H1 (cell line): Measurements from ENCODE around the gene WDR31. TPM values are rescaled to one million over a fixed set of nuclear protein-coding genes. Genes with fewer than 3 reads are reported as not detected.

Experiments used
- CTCF ChIA-PET: fragments of 300-600 bp; sonication (Branson Sonifier 250); formaldehyde crosslinking; loops from one replicate; lab custom pipeline; 2021; ENCODE audit not compliant: partially characterized antibody; lab: Charles Lee
- POLR2A ChIA-PET: fragments of 300-600 bp; sonication (Branson Sonifier 250); formaldehyde crosslinking; loops from one replicate; lab custom pipeline; 2021; ENCODE audit warnings: inconsistent platforms; ENCODE audit not compliant: partially characterized antibody; lab: Charles Lee
- DNase-seq, 2 experiments: peaks; one replicate each; pipeline versions ENCODE4 v3.0.0 to v3.0.0-alpha.2; 2010 to 2022; ENCODE audit warnings: low spot score in 2 of 2, low read depth in 1 of 2, mixed read lengths in 1 of 2
- FAIRE-seq: peaks from 2 replicates; lab custom pipeline; 2011; peaks lifted over from hg19 to GRCh38; lab: Jason Lieb, UNC
- H2AFZ ChIP-seq: 2 replicates; pipeline ENCODE4 v1.8.1; 2012; ENCODE audit warnings: low read length, inconsistent platforms
- H2AK5ac ChIP-seq: 2 replicates; pipeline ENCODE4 v1.6.1; 2013; ENCODE audit warnings: low read depth, low read length
- H2BK120ac ChIP-seq: replicated peaks from 2 replicates; pipeline ENCODE3; 2013; ENCODE audit warnings: low read depth, low read length, inconsistent platforms
- H2BK12ac ChIP-seq: 2 replicates; pipeline ENCODE4 v1.6.1; 2013; ENCODE audit warnings: low read depth, low read length
- H2BK15ac ChIP-seq: 2 replicates; pipeline ENCODE4 v1.6.1; 2013; ENCODE audit warnings: low read length
- H2BK20ac ChIP-seq: 2 replicates; pipeline ENCODE4 v1.6.1; 2013; ENCODE audit warnings: low read length
- H2BK5ac ChIP-seq: 2 replicates; pipeline ENCODE4 v1.6.1; 2013; ENCODE audit warnings: low read depth, low read length
- H3K14ac ChIP-seq: 2 replicates; pipeline ENCODE4 v1.6.1; 2013; ENCODE audit warnings: inconsistent platforms; ENCODE audit not compliant: insufficient read length
- H3K18ac ChIP-seq: 2 replicates; pipeline ENCODE4 v1.6.1; 2013; ENCODE audit warnings: low read length; ENCODE audit errors: extremely low read depth
- H3K23ac ChIP-seq: 2 replicates; pipeline ENCODE4 v1.6.1; 2013; ENCODE audit warnings: inconsistent platforms; ENCODE audit not compliant: insufficient read length
- H3K23me2 ChIP-seq: 2 replicates; pipeline ENCODE4 v1.6.1; 2013; ENCODE audit warnings: low read depth, low read length
- H3K27ac ChIP-seq: 2 replicates; pipeline ENCODE4 v1.6.1; 2011; ENCODE audit warnings: low read depth, low read length, inconsistent platforms
- H3K27me3 ChIP-seq, 4 experiments: replicated peaks in 1 of 4; 1 replicate in 1 of 4; 2 replicates in 3 of 4; pipeline versions ENCODE4 v1.6.1 to v1.8.1; 2011 to 2013; ENCODE audit warnings: low read length in 3 of 4, mild to moderate bottlenecking in 3 of 4, inconsistent platforms in 2 of 4, mixed read lengths in 2 of 4, moderate library complexity in 1 of 4; ENCODE audit not compliant: control insufficient read depth in 3 of 4, insufficient read depth in 3 of 4; ENCODE audit errors: extremely low read depth in 1 of 4
- H3K36me3 ChIP-seq, 4 experiments: 2 replicates each; pipeline versions ENCODE4 v1.6.1 to v1.8.1; 2011 to 2013; ENCODE audit warnings: mild to moderate bottlenecking in 4 of 4, low read length in 3 of 4, moderate library complexity in 2 of 4, control low read depth in 1 of 4, inconsistent platforms in 1 of 4; ENCODE audit not compliant: insufficient read depth in 4 of 4, control insufficient read depth in 2 of 4
- H3K4ac ChIP-seq: replicated peaks from 2 replicates; pipeline ENCODE3; 2013; ENCODE audit warnings: low read length, low read depth, mixed read lengths, inconsistent platforms; ENCODE audit not compliant: insufficient read length
- H3K4me1 ChIP-seq, 4 experiments: replicated peaks in 1 of 4; 1 replicate in 1 of 4; 2 replicates in 3 of 4; pipeline versions ENCODE4 v1.6.1 to v1.8.1; 2011 to 2013; ENCODE audit warnings: low read length in 3 of 4, inconsistent platforms in 2 of 4, mixed read lengths in 1 of 4; ENCODE audit not compliant: insufficient read depth in 4 of 4, control insufficient read depth in 3 of 4
- H3K4me2 ChIP-seq, 2 experiments: 2 replicates each; pipeline versions ENCODE4 v1.6.1 to v1.8.1; 2011 to 2013; ENCODE audit warnings: low read depth in 2 of 2, low read length in 2 of 2, control low read depth in 1 of 2, inconsistent platforms in 1 of 2, mild to moderate bottlenecking in 1 of 2; ENCODE audit not compliant: insufficient read depth in 1 of 2
- H3K4me3 ChIP-seq, 4 experiments: fragments of 200-600, 300-600 bp in 1 of 4; sonication (generic), shearing (Covaris generic), sonication (Bioruptor Twin) in 1 of 4; 2 replicates each; pipeline versions ENCODE4 v1.5.1 to v1.8.1; 2011 to 2016; ENCODE audit warnings: low read length in 4 of 4, low read depth in 3 of 4, control low read depth in 2 of 4, inconsistent platforms in 2 of 4, mild to moderate bottlenecking in 2 of 4, mixed read lengths in 1 of 4, moderate library complexity in 1 of 4; ENCODE audit not compliant: insufficient read depth in 2 of 4; ENCODE audit errors: extremely low read depth in 1 of 4
- H3K56ac ChIP-seq: replicated peaks from 2 replicates; pipeline ENCODE3; 2013; ENCODE audit warnings: low read depth, mild to moderate bottlenecking, mixed read lengths, low read length, inconsistent platforms; ENCODE audit not compliant: insufficient read length
- H3K79me1 ChIP-seq: 2 replicates; pipeline ENCODE4 v1.6.1; 2013; ENCODE audit warnings: low read depth, low read length, control low read depth
- H3K79me2 ChIP-seq, 2 experiments: 2 replicates each; pipeline versions ENCODE4 v1.6.1 to v1.8.1; 2012 to 2013; ENCODE audit warnings: low read length in 2 of 2, mild to moderate bottlenecking in 2 of 2, inconsistent platforms in 1 of 2; ENCODE audit not compliant: insufficient read depth in 2 of 2, control insufficient read depth in 1 of 2
- H3K9ac ChIP-seq, 4 experiments: replicated peaks in 1 of 4; 1 replicate in 1 of 4; 2 replicates in 3 of 4; pipeline versions ENCODE4 v1.6.1 to v1.8.1; 2011 to 2013; ENCODE audit warnings: low read depth in 3 of 4, low read length in 3 of 4, control low read depth in 2 of 4, mild to moderate bottlenecking in 2 of 4, moderate library complexity in 2 of 4, inconsistent platforms in 1 of 4; ENCODE audit errors: extremely low read depth in 1 of 4
- H3K9me3 ChIP-seq, 2 experiments: 2 replicates each; pipeline versions ENCODE4 v1.6.1 to v1.8.1; 2012 to 2013; ENCODE audit warnings: mild to moderate bottlenecking in 2 of 2, moderate library complexity in 2 of 2, control low read depth in 1 of 2, inconsistent platforms in 1 of 2, low read depth in 1 of 2, low read length in 1 of 2, mixed read lengths in 1 of 2; ENCODE audit not compliant: insufficient read depth in 2 of 2
- H4K20me1 ChIP-seq, 2 experiments: replicated peaks in 1 of 2; 2 replicates each; pipeline versions ENCODE3 to v1.8.1; 2011 to 2013; ENCODE audit warnings: inconsistent platforms in 2 of 2, low read length in 2 of 2, mild to moderate bottlenecking in 1 of 2; ENCODE audit not compliant: insufficient read depth in 2 of 2, control insufficient read depth in 1 of 2
- H4K5ac ChIP-seq: 2 replicates; pipeline ENCODE4 v1.6.1; 2013; ENCODE audit warnings: low read length, low read depth, mixed read lengths, inconsistent platforms; ENCODE audit not compliant: insufficient read length
- H4K8ac ChIP-seq: 2 replicates; pipeline ENCODE4 v1.8.0; 2013; ENCODE audit warnings: mild to moderate bottlenecking, moderate library complexity, low read length, inconsistent platforms; ENCODE audit not compliant: insufficient read depth; ENCODE audit errors: extremely low read depth
- H4K91ac ChIP-seq: replicated peaks from 2 replicates; pipeline ENCODE3; 2013; ENCODE audit warnings: low read length, mixed read lengths, inconsistent platforms; ENCODE audit not compliant: insufficient read length
- CTCF ChIP-seq, 3 experiments: IDR thresholded peaks; 1 replicate in 2 of 3; 2 replicates in 1 of 3; pipeline versions ENCODE4 v1.5.1 to v1.6.1; 2011; ENCODE audit warnings: low read length in 3 of 3, mild to moderate bottlenecking in 3 of 3, inconsistent platforms in 2 of 3, low read depth in 1 of 3, moderate library complexity in 1 of 3; ENCODE audit not compliant: insufficient read depth in 1 of 3; ENCODE audit errors: control extremely low read depth in 1 of 3
- EGR1 ChIP-seq: IDR thresholded peaks from 2 replicates; pipeline ENCODE4 v1.6.1; 2011; ENCODE audit warnings: low read depth, low read length, borderline replicate concordance
- HDAC6 ChIP-seq: IDR thresholded peaks from one replicate; pipeline ENCODE4 v1.7.1; 2012; ENCODE audit warnings: low read depth, mild to moderate bottlenecking, inconsistent platforms, low read length, moderate library complexity
- KDM1A ChIP-seq: fragments of 200-600, 300-600 bp; sonication (generic); IDR thresholded peaks from 2 replicates; pipeline ENCODE4 v1.7.1; 2016; ENCODE audit warnings: mild to moderate bottlenecking, low read length, borderline replicate concordance
- NANOG ChIP-seq: IDR thresholded peaks from 2 replicates; pipeline ENCODE4 v1.6.1; 2011; ENCODE audit warnings: low read length, low read depth, mild to moderate bottlenecking, inconsistent platforms; ENCODE audit not compliant: insufficient read depth, poor library complexity, severe bottlenecking
- POLR2A ChIP-seq, 2 experiments: IDR thresholded peaks; 1 replicate in 1 of 2; 2 replicates in 1 of 2; pipeline ENCODE4 v1.6.1; 2011; ENCODE audit warnings: low read depth in 2 of 2, low read length in 2 of 2, mild to moderate bottlenecking in 2 of 2; ENCODE audit errors: control extremely low read depth in 1 of 2
- POU5F1 ChIP-seq: IDR thresholded peaks from 2 replicates; pipeline ENCODE4 v1.6.1; 2011; ENCODE audit warnings: low read depth, mild to moderate bottlenecking, low read length, moderate library complexity
- RAD21 ChIP-seq, 2 experiments: IDR thresholded peaks in 1 of 2; conservative IDR thresholded peaks in 1 of 2; 2 replicates each; pipeline ENCODE4 v1.6.1; 2011; ENCODE audit warnings: low read depth in 2 of 2, low read length in 2 of 2, improper control_type of control experiment in 1 of 2, inconsistent platforms in 1 of 2, mild to moderate bottlenecking in 1 of 2, moderate library complexity in 1 of 2
- SIN3A ChIP-seq, 2 experiments: IDR thresholded peaks in 1 of 2; conservative IDR thresholded peaks in 1 of 2; 2 replicates each; pipeline ENCODE4 v1.6.1; 2011 to 2012; ENCODE audit warnings: low read length in 2 of 2, improper control_type of control experiment in 1 of 2, low read depth in 1 of 2, mild to moderate bottlenecking in 1 of 2
- SUZ12 ChIP-seq: fragments of 200-600 bp; sonication (generic); IDR thresholded peaks from 2 replicates; pipeline ENCODE4 v1.6.1; 2012; ENCODE audit warnings: mild to moderate bottlenecking, inconsistent platforms, low read length, moderate library complexity, mixed read lengths
- ZNF274 ChIP-seq: IDR thresholded peaks from 2 replicates; pipeline ENCODE4 v1.7.0; 2012; ENCODE audit warnings: low read length, borderline replicate concordance; ENCODE audit errors: extremely low read depth
- WGBS, 2 experiments: shearing (Covaris generic) in 1 of 2; methylation state at CpG; one replicate each; pipeline versions ENCODE4 v1.1.6 to v1.1.7; 2013 to 2015; ENCODE audit warnings: low lambda C conversion rate in 2 of 2, mixed read lengths in 2 of 2, inconsistent platforms in 1 of 2, low coverage in 1 of 2, missing lambda C conversion rate in 1 of 2; ENCODE audit not compliant: insufficient replicate concordance in 2 of 2, insufficient coverage in 1 of 2, insufficient read length in 1 of 2; ENCODE audit errors: extremely low coverage in 1 of 2, missing lambda C conversion rate in 1 of 2; 5-methylcytosine and 5-hydroxymethylcytosine counted together
- polyA plus RNA-seq, 7 experiments: library from polyadenylated mRNA; depleted of rRNA in 3 of 7; stranded (reverse) in 5 of 7; unstranded in 2 of 7; fragments of >200 nt in 5 of 7; fragments of 200-250 nt in 2 of 7; gene quantifications; 1 replicate in 5 of 7; 2 replicates in 1 of 7; 4 replicates in 1 of 7; pipeline versions ENCODE4 v1.2.1 to v1.2.3, GENCODE V29; 2011 to 2013; ENCODE audit warnings: missing spikeins in 2 of 7, mixed read lengths in 2 of 7
- total RNA-seq: library from RNA; stranded (reverse); fragmentation: NEBNext Ultra II Directional; extraction: Animal tissue kit (Norgen Biotek cat#: 25700); gene quantifications from 2 replicates; pipeline ENCODE4 v1.2.1, GENCODE V29; 2021

Gene WDR31
- total and polyA plus RNA-seq, 2 of the 8 experiments (the other 6 are each of a cell fraction or from before 2014, with no cell fraction given), result 0.27 to 0.28 TPM

- H3K18ac ChIP-seq, result no peak overlapping the region
- H3K56ac ChIP-seq, result no peak overlapping the region
- H4K20me1 ChIP-seq, result no peaks in the 10 kb centered on the region
- no peak overlapping the region for H3K4me2 ChIP-seq
- no peak overlapping the region for H2BK120ac ChIP-seq
- no peak overlapping the region for H2BK20ac ChIP-seq
- no peaks in the 10 kb centered on the region for H3K4me1 ChIP-seq
- 0 out of 7 replicates have a peak, but pooled peaks cover 0 to 2% (median 0%) of the 10 kb centered on the region in 4 experiments for H3K27me3 ChIP-seq
- H4K5ac ChIP-seq, result no peak overlapping the region
- H4K91ac ChIP-seq, result no peak overlapping the region
- H3K4ac ChIP-seq, result no peak overlapping the region
- 92% methylated on average over 4 of the region's 4 CpGs; no CpG with 5 or more reads in 1 of the 2 experiments for WGBS, 2 experiments
- H2BK12ac ChIP-seq, result no peak overlapping the region
- DNase-seq (no peak), FAIRE-seq (no peak)
- H3K14ac ChIP-seq, result no peak overlapping the region
- no peaks in the 10 kb centered on the region for H3K23me2 ChIP-seq
- H3K9ac ChIP-seq, result no peak overlapping the region
- no peaks in the 10 kb centered on the region for H3K9me3 ChIP-seq
- no peaks in the 10 kb centered on the region for H3K79me1 ChIP-seq
- no peaks in the 10 kb centered on the region for H3K36me3 ChIP-seq
- ChIA-PET POLR2A (interaction anchor here (0.7 to 1.3 kb wide), 3 partner anchors 13 to 47 kb away, joined by 3 read pairs; no protein-coding TSS in a partner anchor), CTCF (interaction anchor here (0.6 to 2.9 kb wide), 5 partner anchors 8 to 83 kb away, joined by 3 to 16 read pairs (median 3); no protein-coding TSS in a partner anchor)
- no peak overlapping the region for H3K4me3 ChIP-seq
- H4K8ac ChIP-seq, result no peak overlapping the region
- no peak overlapping the region for H2AK5ac ChIP-seq
- no peak overlapping the region for H3K27ac ChIP-seq
- no peak overlapping the region for H2BK5ac ChIP-seq
- H3K23ac ChIP-seq, result no peak overlapping the region
- H2AFZ ChIP-seq, result no peak overlapping the region
- H3K79me2 ChIP-seq, result no peaks in the 10 kb centered on the region
- no peak overlapping the region for H2BK15ac ChIP-seq
- TF ChIP-seq HDAC6, result no peak
- TF ChIP-seq SIN3A (conservative IDR thresholded peaks at IDR 0.05 in 1 of 2, IDR thresholded peaks at IDR 0.05 in 1 of 2; ENCODE audit: low read depth in 1 of 2, low read length in 2 of 2), result no peak
- no peak for TF ChIP-seq CTCF (IDR thresholded peaks at IDR 0.05; ENCODE audit: control extremely low read depth in 1 of 3, insufficient read depth in 1 of 3, low read depth in 1 of 3, low read length in 3 of 3)
- no peak for TF ChIP-seq POLR2A (IDR thresholded peaks at IDR 0.05; ENCODE audit: control extremely low read depth in 1 of 2, low read depth in 2 of 2, low read length in 2 of 2)
- no peak for TF ChIP-seq KDM1A
- no peak for TF ChIP-seq SUZ12
- TF ChIP-seq RAD21 (IDR thresholded peaks at IDR 0.05 in 1 of 2, conservative IDR thresholded peaks at IDR 0.05 in 1 of 2; ENCODE audit: low read depth in 2 of 2, low read length in 2 of 2), result no peak
- TF ChIP-seq EGR1, result no peak
- TF ChIP-seq NANOG, result no peak
- no peak for TF ChIP-seq ZNF274
- TF ChIP-seq POU5F1, result no peak
These were observed 13.8 kb downstream of the WDR31 start for GRCh38 chr9:113326230-113326629.
